Measurements from ENCODE around the gene ATP2B2.

GRCh38 chr3:10483364-10483675, 22.1 kb downstream of the ATP2B2 start:
- no peak for TF ChIP-seq POLR2A (IDR thresholded peaks at IDR 0.05)
- TF ChIP-seq CTCF (IDR thresholded peaks at IDR 0.05) = no peak

Data from tibial nerve (tissue), 3 donors.